Fibroblast of skin of right quadriceps (primary cell): ENCODE data around the gene RIPOR2.
A peak's percentile ranks its signal among the peaks of the same experiment; 100 is the strongest.
"Not testable (repeated sequence)": the region's sequence is repeated elsewhere in the genome, so short reads cannot be mapped to it uniquely, and the experiment has no call there.

Source experiments
- DNase-seq: peaks from one replicate; pipeline ENCODE4 v3.0.0-alpha.2; 2013

The RIPOR2 gene

GRCh38 chr6:24797596-24798216 is 138.1 kb downstream of the RIPOR2 start:
- DNase-seq, result peak; percentile 10

GRCh38 chr6:24796616-24797290 is 139.0 kb downstream of the RIPOR2 start:
- DNase-seq, result peak; percentile 4

GRCh38 chr6:24795106-24795505 is 140.7 kb downstream of the RIPOR2 start:
- peak; percentile 54 for DNase-seq

- peak; percentile 34 for DNase-seq
These were observed 147.6 kb downstream of the RIPOR2 start for GRCh38 chr6:24788031-24788665.

- DNase-seq, result peak; percentile 27
These were observed 155.6 kb downstream of the RIPOR2 start for GRCh38 chr6:24780206-24780605.

- no peak for DNase-seq
These were observed 156.2 kb downstream of the RIPOR2 start for GRCh38 chr6:24779416-24780016.

- DNase-seq, result no peak
These were observed 156.9 kb downstream of the RIPOR2 start for GRCh38 chr6:24778878-24779277.

- no peak for DNase-seq
These were observed 157.6 kb downstream of the RIPOR2 start for GRCh38 chr6:24778121-24778520.

GRCh38 chr6:24777227-24777626 is 158.5 kb downstream of the RIPOR2 start:
- DNase-seq, result no peak

- DNase-seq, result peak; percentile 60
These were observed 160.2 kb downstream of the RIPOR2 start for GRCh38 chr6:24775520-24776058.

GRCh38 chr6:24774696-24775519 is 160.9 kb downstream of the RIPOR2 start, which contains the start of gene GMNN:
Gene GMNN (plus strand): TSS chr6:24774937. CDS start chr6:24777247, 2,310 bp downstream.
- peak; percentile 93 for DNase-seq

- peak; percentile 82 for DNase-seq
These were observed 167.4 kb downstream of the RIPOR2 start for GRCh38 chr6:24768361-24768760.

GRCh38 chr6:24766680-24767462 is 168.9 kb downstream of the RIPOR2 start:
- peak; percentile 48 for DNase-seq

- DNase-seq, result not testable (repeated sequence)
These were observed 169.8 kb downstream of the RIPOR2 start for GRCh38 chr6:24765968-24766367.

- not testable (repeated sequence) for DNase-seq
These were observed 170.6 kb downstream of the RIPOR2 start for GRCh38 chr6:24764833-24765828.

GRCh38 chr6:24763578-24763977 is 172.2 kb downstream of the RIPOR2 start:
- no peak for DNase-seq

- DNase-seq, result no peak
These were observed 173.9 kb downstream of the RIPOR2 start for GRCh38 chr6:24761851-24762250.

- no peak for DNase-seq
These were observed 174.4 kb downstream of the RIPOR2 start for GRCh38 chr6:24761193-24761835.

- DNase-seq, result no peak
These were observed 175.6 kb downstream of the RIPOR2 start for GRCh38 chr6:24760210-24760609.

GRCh38 chr6:24759718-24760117 is 176.0 kb downstream of the RIPOR2 start:
- no peak for DNase-seq
